D721Med (cell line): ENCODE data around the gene BICDL1.

Experiments used
- DNase-seq: peaks from one replicate; pipeline ENCODE4 v3.0.0; 2011; ENCODE audit warnings: low spot score; ENCODE audit not compliant: insufficient read length
- FAIRE-seq: peaks from 2 replicates; lab custom pipeline; 2011; peaks lifted over from hg19 to GRCh38; lab: Jason Lieb, UNC
- CTCF ChIP-seq: IDR thresholded peaks from 2 replicates; pipeline ENCODE4 v1.5.1; 2012; ENCODE audit warnings: mild to moderate bottlenecking, control low read depth; ENCODE audit not compliant: insufficient read depth; ENCODE audit errors: missing control alignments

Gene BICDL1

GRCh38 chr12:120101182-120101581 lies 112.1 kb downstream of the BICDL1 start:
- no peak for FAIRE-seq
- no peak for DNase-seq
- TF ChIP-seq CTCF: no peak

GRCh38 chr12:120101617-120102016 lies 112.6 kb downstream of the BICDL1 start:
- FAIRE-seq (no peak), DNase-seq (no peak)
- no peak for TF ChIP-seq CTCF

- no peak for TF ChIP-seq CTCF
- FAIRE-seq (no peak), DNase-seq (no peak)
These were observed 113.4 kb downstream of the BICDL1 start for GRCh38 chr12:120102189-120103043.

- no peak for DNase-seq
- FAIRE-seq: no peak
- TF ChIP-seq CTCF: no peak
These were observed 114.0 kb downstream of the BICDL1 start for GRCh38 chr12:120103044-120103338.

- no peak for TF ChIP-seq CTCF
- FAIRE-seq: no peak
- DNase-seq: no peak
These were observed 114.3 kb downstream of the BICDL1 start for GRCh38 chr12:120103371-120103770.

GRCh38 chr12:120106151-120106550 lies 117.1 kb downstream of the BICDL1 start:
- no peak for FAIRE-seq
- no peak for TF ChIP-seq CTCF

GRCh38 chr12:120109570-120110267 lies 120.7 kb downstream of the BICDL1 start:
- TF ChIP-seq CTCF: no peak
- DNase-seq: no peak
- FAIRE-seq: no peak

More at GRCh38 chr12:120106151-120106550, 117.1 kb downstream of the BICDL1 start:
- no peak for DNase-seq
